Measurements from ENCODE around the gene C22orf31.

C22orf31 gene

GRCh38 chr22:29081517-29082236 is 20.0 kb upstream of the C22orf31 start:
- no peak for DNase-seq (ENCODE audit: low spot score)

GRCh38 chr22:29080106-29080975 is 18.7 kb upstream of the C22orf31 start:
- DNase-seq (ENCODE audit: low spot score): no peak

GRCh38 chr22:29079218-29079901 is 17.7 kb upstream of the C22orf31 start:
- DNase-seq (ENCODE audit: low spot score): no peak

GRCh38 chr22:29078869-29079207 is 17.2 kb upstream of the C22orf31 start:
- DNase-seq (ENCODE audit: low spot score): no peak

GRCh38 chr22:29078036-29078868 is 16.6 kb upstream of the C22orf31 start:
- no peak for DNase-seq (ENCODE audit: low spot score)

- DNase-seq (ENCODE audit: low spot score): no peak
Observed at GRCh38 chr22:29074276-29074772, 12.7 kb upstream of the C22orf31 start.

GRCh38 chr22:29073618-29074275 is 12.1 kb upstream of the C22orf31 start:
- peak; percentile 66 for DNase-seq (ENCODE audit: low spot score)

- no peak for DNase-seq (ENCODE audit: low spot score)
Observed at GRCh38 chr22:29072979-29073617, 11.5 kb upstream of the C22orf31 start, which contains the start of gene KREMEN1. Gene KREMEN1, plus strand, starts transcription at chr22:29073035. Its CDS starts 96 bp downstream, at chr22:29073131.

GRCh38 chr22:29072193-29072978 is 10.8 kb upstream of the C22orf31 start:
- peak; percentile 97 for DNase-seq (ENCODE audit: low spot score)

GRCh38 chr22:29071261-29072045 is 9.8 kb upstream of the C22orf31 start:
- peak; percentile 72 for DNase-seq (ENCODE audit: low spot score)

- no peak for DNase-seq (ENCODE audit: low spot score)
Observed at GRCh38 chr22:29070490-29070889, 8.9 kb upstream of the C22orf31 start.

- DNase-seq (ENCODE audit: low spot score): no peak
Observed at GRCh38 chr22:29069463-29069862, 7.8 kb upstream of the C22orf31 start.

- DNase-seq (ENCODE audit: low spot score): no peak
Observed at GRCh38 chr22:29065468-29066190, 4.0 kb upstream of the C22orf31 start.

- no peak for DNase-seq (ENCODE audit: low spot score)
Observed at GRCh38 chr22:29062286-29062821, 723 bp upstream of the C22orf31 start.

GRCh38 chr22:29060931-29061330 is 700 bp downstream of the C22orf31 start:
- no peak for DNase-seq (ENCODE audit: low spot score)

GRCh38 chr22:29060251-29060869 is 1.3 kb downstream of the C22orf31 start:
- no peak for DNase-seq (ENCODE audit: low spot score)

GRCh38 chr22:29056472-29056871 is 5.2 kb downstream of the C22orf31 start:
- DNase-seq (ENCODE audit: low spot score): no peak

Measured in iPS-NIHi11 (cell line).